ENCODE results near the gene ITGAX. TPM values are rescaled to one million over a fixed set of nuclear protein-coding genes. Genes with fewer than 3 reads are reported as not detected.

Gene ITGAX
- total RNA-seq, 4 donors from 2014 or later, result 1.2 to 3.8 (median 3.7) TPM; not detected in 1

GRCh38 chr16:31367853-31368252 lies 12.9 kb downstream of the ITGAX start:
- 83% methylated on average over 3 of the region's 3 CpGs; no CpG with 5 or more reads in 1 of the 2 donors for WGBS, 2 donors (ENCODE audit: low coverage in 1 of 2)
- intact Hi-C loops (cut with DNase I; ENCODE audit: low total_unique reads), result no loop called here
- Histone ChIP-seq H3K36me3 (no peaks in the 10 kb centered on the region), H3K9me3 (no peaks in the 10 kb centered on the region), H3K4me3 (no peak overlapping the region), H3K27me3 (no peaks in the 10 kb centered on the region), H3K4me1 (no peaks in the 10 kb centered on the region), H3K27ac (no peak overlapping the region)
- TF ChIP-seq, protein P1, sequence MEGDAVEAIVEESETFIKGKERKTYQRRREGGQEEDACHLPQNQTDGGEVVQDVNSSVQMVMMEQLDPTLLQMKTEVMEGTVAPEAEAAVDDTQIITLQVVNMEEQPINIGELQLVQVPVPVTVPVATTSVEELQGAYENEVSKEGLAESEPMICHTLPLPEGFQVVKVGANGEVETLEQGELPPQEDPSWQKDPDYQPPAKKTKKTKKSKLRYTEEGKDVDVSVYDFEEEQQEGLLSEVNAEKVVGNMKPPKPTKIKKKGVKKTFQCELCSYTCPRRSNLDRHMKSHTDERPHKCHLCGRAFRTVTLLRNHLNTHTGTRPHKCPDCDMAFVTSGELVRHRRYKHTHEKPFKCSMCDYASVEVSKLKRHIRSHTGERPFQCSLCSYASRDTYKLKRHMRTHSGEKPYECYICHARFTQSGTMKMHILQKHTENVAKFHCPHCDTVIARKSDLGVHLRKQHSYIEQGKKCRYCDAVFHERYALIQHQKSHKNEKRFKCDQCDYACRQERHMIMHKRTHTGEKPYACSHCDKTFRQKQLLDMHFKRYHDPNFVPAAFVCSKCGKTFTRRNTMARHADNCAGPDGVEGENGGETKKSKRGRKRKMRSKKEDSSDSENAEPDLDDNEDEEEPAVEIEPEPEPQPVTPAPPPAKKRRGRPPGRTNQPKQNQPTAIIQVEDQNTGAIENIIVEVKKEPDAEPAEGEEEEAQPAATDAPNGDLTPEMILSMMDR (IDR thresholded peaks at IDR 0.05), result no peak
- TF ChIP-seq EP300 (IDR thresholded peaks at IDR 0.05; ENCODE audit: low read depth) (no peak), POLR2A (IDR thresholded peaks at IDR 0.05) (no peak), POLR2AphosphoS5 (IDR thresholded peaks at IDR 0.05) (no peak)
- DNase-seq, result no peak
- in situ Hi-C loops (cut with MboI; ENCODE audit: low pct_ligation_motif_present in 1 of 4, low pct_unique_long_range_greater_than_20kb in 1 of 4, low sequenced_read_pairs in 3 of 4), result no loop called here

- Histone ChIP-seq H3K27ac (no peak overlapping the region), H3K36me3 (no peaks in the 10 kb centered on the region), H3K9me3 (no peaks in the 10 kb centered on the region), H3K4me3 (no peak overlapping the region), H3K27me3 (no peaks in the 10 kb centered on the region), H3K4me1 (no peaks in the 10 kb centered on the region)
- in situ Hi-C loops (cut with MboI; ENCODE audit: low pct_ligation_motif_present in 1 of 4, low pct_unique_long_range_greater_than_20kb in 1 of 4, low sequenced_read_pairs in 3 of 4), result no loop called here
- TF ChIP-seq POLR2A (IDR thresholded peaks at IDR 0.05), result no peak
- no peak for TF ChIP-seq EP300 (IDR thresholded peaks at IDR 0.05; ENCODE audit: low read depth)
- no peak for TF ChIP-seq POLR2AphosphoS5 (IDR thresholded peaks at IDR 0.05)
- TF ChIP-seq, protein P1 (IDR thresholded peaks at IDR 0.05), result no peak
- no peak for DNase-seq
- 89% methylated on average over 12 of the region's 12 CpGs; no CpG with 5 or more reads in 1 of the 2 donors for WGBS, 2 donors (ENCODE audit: low coverage in 1 of 2)
- intact Hi-C loops (cut with DNase I; ENCODE audit: low total_unique reads), result no loop called here
These were observed 16.0 kb downstream of the ITGAX start for GRCh38 chr16:31371008-31371407.

GRCh38 chr16:31371619-31372484 lies 16.9 kb downstream of the ITGAX start:
- Histone ChIP-seq H3K27me3 (no peaks in the 10 kb centered on the region), H3K9me3 (no peaks in the 10 kb centered on the region), H3K36me3 (no peaks in the 10 kb centered on the region), H3K27ac (no peak overlapping the region), H3K4me1 (no peaks in the 10 kb centered on the region), H3K4me3 (no peak overlapping the region)
- TF ChIP-seq POLR2AphosphoS5 (IDR thresholded peaks at IDR 0.05) (no peak), EP300 (IDR thresholded peaks at IDR 0.05; ENCODE audit: low read depth) (no peak), POLR2A (IDR thresholded peaks at IDR 0.05) (no peak)
- TF ChIP-seq, protein P1 (IDR thresholded peaks at IDR 0.05), result no peak
- in situ Hi-C loops (cut with MboI; ENCODE audit: low pct_ligation_motif_present in 1 of 4, low pct_unique_long_range_greater_than_20kb in 1 of 4, low sequenced_read_pairs in 3 of 4) (no loop called here), intact Hi-C loops (cut with DNase I; ENCODE audit: low total_unique reads) (no loop called here)
- 80% methylated on average over 1 to 42 of the region's 42 CpGs for WGBS, 2 donors (ENCODE audit: low coverage in 1 of 2)
- DNase-seq, result no peak

GRCh38 chr16:31373235-31373634 lies 18.3 kb downstream of the ITGAX start:
- WGBS, 2 donors (ENCODE audit: low coverage in 1 of 2), result 65% methylated on average over 13 of the region's 14 CpGs; no CpG with 5 or more reads in 1 of the 2 donors

More at GRCh38 chr16:31373235-31373634, 18.3 kb downstream of the ITGAX start:
- no peak for TF ChIP-seq POLR2A (IDR thresholded peaks at IDR 0.05)
- TF ChIP-seq EP300 (IDR thresholded peaks at IDR 0.05; ENCODE audit: low read depth), result no peak
- no peak for TF ChIP-seq POLR2AphosphoS5 (IDR thresholded peaks at IDR 0.05)
- TF ChIP-seq, protein P1 (IDR thresholded peaks at IDR 0.05), result no peak
- intact Hi-C loops (cut with DNase I; ENCODE audit: low total_unique reads), result no loop called here
- Histone ChIP-seq H3K4me3 (no peak overlapping the region), H3K4me1 (no peaks in the 10 kb centered on the region), H3K27ac (no peak overlapping the region), H3K27me3 (no peaks in the 10 kb centered on the region), H3K36me3 (no peaks in the 10 kb centered on the region), H3K9me3 (no peaks in the 10 kb centered on the region)
- in situ Hi-C loops (cut with MboI; ENCODE audit: low pct_ligation_motif_present in 1 of 4, low pct_unique_long_range_greater_than_20kb in 1 of 4, low sequenced_read_pairs in 3 of 4), result no loop called here
- no peak for DNase-seq
